HG03039 (cell line): ENCODE data around the gene RP2.

ENCODE experiments used
- ATAC-seq: cut with Tn5 transposase; IDR thresholded peaks from one replicate; pipeline ENCODE4 v1.9.1; 2021; ENCODE audit warnings: mild to moderate bottlenecking, moderate library complexity; ENCODE audit not compliant: unreplicated experiment

The RP2 gene

GRCh38 chrX:46917622-46918021, 80.8 kb downstream of the RP2 start:
- no peak for ATAC-seq

- no peak for ATAC-seq
Measured at GRCh38 chrX:46918434-46918833, 81.6 kb downstream of the RP2 start.

- no peak for ATAC-seq
Measured at GRCh38 chrX:46920235-46920634, 83.4 kb downstream of the RP2 start.

- no peak for ATAC-seq
Measured at GRCh38 chrX:46922611-46923010, 85.8 kb downstream of the RP2 start.

- no peak for ATAC-seq
Measured at GRCh38 chrX:46927718-46928117, 90.9 kb downstream of the RP2 start.

GRCh38 chrX:46929439-46930261, 92.8 kb downstream of the RP2 start:
- ATAC-seq = no peak
